Right hindlimb (tissue), 1 donor: ENCODE results near the gene KIAA1549.
A peak's percentile ranks its signal among the peaks of the same experiment; 100 is the strongest.

ENCODE experiments used
- DNase-seq: peaks from one replicate; pipeline ENCODE4 v3.0.0-alpha.2; 2018

The KIAA1549 gene

GRCh38 chr7:138902161-138902560 is 79.0 kb downstream of the KIAA1549 start:
- DNase-seq, result no peak

- DNase-seq, result no peak
Measured at GRCh38 chr7:138900035-138900828, 81.0 kb downstream of the KIAA1549 start.

- DNase-seq, result no peak
Measured at GRCh38 chr7:138898802-138899201, 82.4 kb downstream of the KIAA1549 start.

GRCh38 chr7:138898255-138898654 is 82.9 kb downstream of the KIAA1549 start:
- no peak for DNase-seq

- DNase-seq, result no peak
Measured at GRCh38 chr7:138895679-138896078, 85.5 kb downstream of the KIAA1549 start.

GRCh38 chr7:138893258-138893657 is 87.9 kb downstream of the KIAA1549 start:
- DNase-seq, result no peak

GRCh38 chr7:138892812-138893211 is 88.4 kb downstream of the KIAA1549 start:
- DNase-seq, result no peak

- DNase-seq, result no peak
Measured at GRCh38 chr7:138892006-138892630, 89.1 kb downstream of the KIAA1549 start.

- DNase-seq, result peak; percentile 68
Measured at GRCh38 chr7:138891446-138891810, 89.8 kb downstream of the KIAA1549 start.

GRCh38 chr7:138890499-138891445 is 90.4 kb downstream of the KIAA1549 start:
- DNase-seq, result peak; percentile 50

- no peak for DNase-seq
Measured at GRCh38 chr7:138889582-138890498, 91.3 kb downstream of the KIAA1549 start.

- DNase-seq, result no peak
Measured at GRCh38 chr7:138887872-138888656, 93.1 kb downstream of the KIAA1549 start.

GRCh38 chr7:138887085-138887710 is 94.0 kb downstream of the KIAA1549 start:
- DNase-seq, result no peak

- no peak for DNase-seq
Measured at GRCh38 chr7:138886501-138886917, 94.7 kb downstream of the KIAA1549 start.

- no peak for DNase-seq
Measured at GRCh38 chr7:138885383-138886147, 95.6 kb downstream of the KIAA1549 start.

GRCh38 chr7:138882249-138882648 is 98.9 kb downstream of the KIAA1549 start:
- DNase-seq, result no peak

GRCh38 chr7:138881579-138882188 is 99.5 kb downstream of the KIAA1549 start:
- no peak for DNase-seq

GRCh38 chr7:138880881-138881578 is 100.2 kb downstream of the KIAA1549 start:
- DNase-seq, result no peak

GRCh38 chr7:138879356-138879755 is 101.8 kb downstream of the KIAA1549 start:
- no peak for DNase-seq
